MCF 10A (cell line): ENCODE measurements around the gene TUBGCP2. TPM values are rescaled to one million over a fixed set of nuclear protein-coding genes. Genes with fewer than 3 reads are reported as not detected.
A peak's percentile ranks its signal among the peaks of the same experiment; 100 is the strongest.

Experiments used
- BruUV-seq: library from RNA; stranded (reverse); fragments of 400-500 nt; replicated peaks from 2 replicates; lab custom pipeline; 2021; lab: Mats Ljungman, UMichigan
- CTCF ChIA-PET: fragments of 300-600 bp; sonication (Branson Sonifier 250); formaldehyde crosslinking; extraction: SDS; loops from one replicate; lab custom pipeline; 2021; ENCODE audit warnings: antibody characterized with exemption, inconsistent platforms; lab: Yijun Ruan, JAX
- POLR2A ChIA-PET: fragments of 300-600, 350-650 bp; sonication (Branson Sonifier 250); formaldehyde crosslinking; extraction: SDS; loops from one replicate; lab custom pipeline; 2020; ENCODE audit warnings: antibody characterized with exemption, inconsistent platforms; lab: Yijun Ruan, JAX
- DNase-seq: peaks from one replicate; pipeline ENCODE4 v3.0.0-alpha.2; 2018; ENCODE audit not compliant: unreplicated experiment
- H3K27ac Mint-ChIP-seq: one replicate; pipeline ENCODE4 v1.8.0; 2022; ENCODE audit warnings: mild to moderate bottlenecking, low read depth, mixed read lengths; ENCODE audit not compliant: unreplicated experiment
- H3K27me3 Mint-ChIP-seq: one replicate; pipeline ENCODE4 v1.8.0; 2022; ENCODE audit warnings: mixed read lengths; ENCODE audit not compliant: insufficient read depth, unreplicated experiment
- H3K36me3 Mint-ChIP-seq: one replicate; pipeline ENCODE4 v1.8.0; 2022; ENCODE audit warnings: mild to moderate bottlenecking, moderate library complexity, mixed read lengths; ENCODE audit not compliant: insufficient read depth, unreplicated experiment
- H3K4me1 Mint-ChIP-seq: one replicate; pipeline ENCODE4 v1.8.0; 2022; ENCODE audit warnings: mixed read lengths; ENCODE audit not compliant: insufficient read depth, unreplicated experiment
- H3K4me3 Mint-ChIP-seq: one replicate; pipeline ENCODE4 v1.8.0; 2022; ENCODE audit warnings: mild to moderate bottlenecking, moderate library complexity, mixed read lengths; ENCODE audit not compliant: unreplicated experiment
- H3K9me3 Mint-ChIP-seq: one replicate; pipeline ENCODE4 v1.8.0; 2022; ENCODE audit warnings: mixed read lengths; ENCODE audit not compliant: unreplicated experiment
- intact Hi-C: fragments of 100-400 bp; cut with micrococcal nuclease; formaldehyde crosslinking; loops from 2 replicates; pipeline ENCODE4 v1.14.1; 2022
- total RNA-seq: library from RNA; stranded (reverse); gene quantifications from 2 replicates; pipeline ENCODE4 v1.2.3, GENCODE V29; 2022
- TF ChIP-seq, protein P1 (sequence below): fragments of 200-600 bp; IDR thresholded peaks from one replicate; pipeline ENCODE4 v1.8.0; 2022; ENCODE audit warnings: antibody characterized with exemption, mild to moderate bottlenecking; ENCODE audit not compliant: unreplicated experiment

Gene TUBGCP2
- total RNA-seq, 1 experiment from 2014 or later = 95.9 TPM

GRCh38 chr10:133257489-133258065 is 51.1 kb downstream of the TUBGCP2 start:
- CTCF ChIA-PET = interaction anchor here (0.6 to 3.9 kb wide), 24 partner anchors 10 to 756 kb away, joined by 3 to 25 read pairs (median 4); partner anchors contain the start of gene MTG1
- intact Hi-C loops = loop anchor here (1.0 to 5.0 kb wide), 3 partner anchors 21 to 353 kb away; no protein-coding TSS in a partner anchor
- no peaks in the 10 kb centered on the region for H3K9me3 Mint-ChIP-seq
- peak; percentile 87 for DNase-seq
- no TSS peak for BruUV-seq
- TF ChIP-seq, protein P1, sequence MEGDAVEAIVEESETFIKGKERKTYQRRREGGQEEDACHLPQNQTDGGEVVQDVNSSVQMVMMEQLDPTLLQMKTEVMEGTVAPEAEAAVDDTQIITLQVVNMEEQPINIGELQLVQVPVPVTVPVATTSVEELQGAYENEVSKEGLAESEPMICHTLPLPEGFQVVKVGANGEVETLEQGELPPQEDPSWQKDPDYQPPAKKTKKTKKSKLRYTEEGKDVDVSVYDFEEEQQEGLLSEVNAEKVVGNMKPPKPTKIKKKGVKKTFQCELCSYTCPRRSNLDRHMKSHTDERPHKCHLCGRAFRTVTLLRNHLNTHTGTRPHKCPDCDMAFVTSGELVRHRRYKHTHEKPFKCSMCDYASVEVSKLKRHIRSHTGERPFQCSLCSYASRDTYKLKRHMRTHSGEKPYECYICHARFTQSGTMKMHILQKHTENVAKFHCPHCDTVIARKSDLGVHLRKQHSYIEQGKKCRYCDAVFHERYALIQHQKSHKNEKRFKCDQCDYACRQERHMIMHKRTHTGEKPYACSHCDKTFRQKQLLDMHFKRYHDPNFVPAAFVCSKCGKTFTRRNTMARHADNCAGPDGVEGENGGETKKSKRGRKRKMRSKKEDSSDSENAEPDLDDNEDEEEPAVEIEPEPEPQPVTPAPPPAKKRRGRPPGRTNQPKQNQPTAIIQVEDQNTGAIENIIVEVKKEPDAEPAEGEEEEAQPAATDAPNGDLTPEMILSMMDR = peak; percentile 40
- H3K27ac Mint-ChIP-seq = peak overlapping the region; percentile 4
- H3K27me3 Mint-ChIP-seq = no peaks in the 10 kb centered on the region
- H3K36me3 Mint-ChIP-seq = peaks cover 6% of the 10 kb centered on the region
- peaks cover 33% of the 10 kb centered on the region for H3K4me1 Mint-ChIP-seq
- peak overlapping the region; percentile 44 for H3K4me3 Mint-ChIP-seq
- POLR2A ChIA-PET = interaction anchor here (0.5 to 3.7 kb wide), 7 partner anchors 19 to 845 kb away, joined by 3 to 45 read pairs (median 3); partner anchors contain the start of gene ADAM8

- TF ChIP-seq, protein P1 = no peak
- H3K4me3 Mint-ChIP-seq = no peak overlapping the region
- no peak overlapping the region for H3K27ac Mint-ChIP-seq
- H3K9me3 Mint-ChIP-seq = no peaks in the 10 kb centered on the region
- DNase-seq = no peak
- ChIA-PET CTCF (interaction anchor here (0.6 to 1.0 kb wide), 2 partner anchors 48 to 74 kb away, joined by 3 read pairs; no protein-coding TSS in a partner anchor), POLR2A (no interaction called here)
- intact Hi-C loops = loop anchor here (5.0 kb wide), 1 partner anchor 113 kb away; no protein-coding TSS in a partner anchor
- H3K36me3 Mint-ChIP-seq = peaks cover 6% of the 10 kb centered on the region
- peaks cover 25% of the 10 kb centered on the region for H3K4me1 Mint-ChIP-seq
- peaks cover 7% of the 10 kb centered on the region for H3K27me3 Mint-ChIP-seq
- BruUV-seq = no TSS peak
Observed at GRCh38 chr10:133255323-133255722, 53.3 kb downstream of the TUBGCP2 start.

GRCh38 chr10:133254421-133255120 is 54.1 kb downstream of the TUBGCP2 start:
- peaks cover 6% of the 10 kb centered on the region for H3K36me3 Mint-ChIP-seq
- H3K27ac Mint-ChIP-seq = no peak overlapping the region
- CTCF ChIA-PET = interaction anchor here (1.0 kb wide), 1 partner anchor 75 kb away, joined by 3 read pairs; no protein-coding TSS in a partner anchor
- no peak overlapping the region for H3K4me3 Mint-ChIP-seq
- H3K27me3 Mint-ChIP-seq = peaks cover 14% of the 10 kb centered on the region
- no peak for DNase-seq
- TF ChIP-seq, protein P1 = no peak
- no peaks in the 10 kb centered on the region for H3K9me3 Mint-ChIP-seq
- POLR2A ChIA-PET = interaction anchor here (1.2 kb wide), 1 partner anchor 11 kb away, joined by 3 read pairs; no protein-coding TSS in a partner anchor
- BruUV-seq = no TSS peak
- H3K4me1 Mint-ChIP-seq = peaks cover 19% of the 10 kb centered on the region
- intact Hi-C loops = loop anchor here (5.0 kb wide), 1 partner anchor 112 kb away; no protein-coding TSS in a partner anchor
